Testis (tissue), 2 donors: ENCODE data around the gene HES1.

Experiments used
- POLR2A ChIP-seq: fragments of 450-650 bp; IDR thresholded peaks from one replicate; pipeline ENCODE4 v1.6.1; 2017; ENCODE audit warnings: antibody characterized with exemption, mild to moderate bottlenecking, moderate library complexity
- TF ChIP-seq, protein P1 (sequence below), 3 experiments: fragments of 450-650 bp in 2 of 3; fragments of 200-600 bp in 1 of 3; sonication (generic) in 1 of 3; IDR thresholded peaks; one replicate each; pipeline ENCODE4 v1.5.1; 2016 to 2019; ENCODE audit warnings: antibody characterized with exemption in 3 of 3, mild to moderate bottlenecking in 2 of 3, moderate library complexity in 1 of 3

DNA sequence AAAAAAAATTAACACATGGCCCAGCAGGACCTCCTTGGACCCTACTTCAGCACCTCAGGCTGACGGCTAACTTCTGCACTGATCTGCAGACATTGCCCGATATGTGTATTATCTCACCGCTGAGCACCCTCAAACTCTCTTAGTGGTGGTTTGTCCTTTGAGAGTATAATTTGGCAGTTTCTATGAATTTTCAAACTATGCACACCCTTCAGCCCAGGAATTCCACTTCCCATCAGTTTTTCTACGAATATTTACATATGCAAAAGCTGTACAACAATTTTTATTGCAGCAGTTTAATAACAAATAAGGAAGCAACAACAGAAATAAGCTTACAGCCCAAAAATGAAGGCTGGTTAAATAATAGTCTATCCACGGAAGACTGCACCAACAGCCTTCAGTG, 44.6 kb downstream of the HES1 start:
- TF ChIP-seq, protein P1, sequence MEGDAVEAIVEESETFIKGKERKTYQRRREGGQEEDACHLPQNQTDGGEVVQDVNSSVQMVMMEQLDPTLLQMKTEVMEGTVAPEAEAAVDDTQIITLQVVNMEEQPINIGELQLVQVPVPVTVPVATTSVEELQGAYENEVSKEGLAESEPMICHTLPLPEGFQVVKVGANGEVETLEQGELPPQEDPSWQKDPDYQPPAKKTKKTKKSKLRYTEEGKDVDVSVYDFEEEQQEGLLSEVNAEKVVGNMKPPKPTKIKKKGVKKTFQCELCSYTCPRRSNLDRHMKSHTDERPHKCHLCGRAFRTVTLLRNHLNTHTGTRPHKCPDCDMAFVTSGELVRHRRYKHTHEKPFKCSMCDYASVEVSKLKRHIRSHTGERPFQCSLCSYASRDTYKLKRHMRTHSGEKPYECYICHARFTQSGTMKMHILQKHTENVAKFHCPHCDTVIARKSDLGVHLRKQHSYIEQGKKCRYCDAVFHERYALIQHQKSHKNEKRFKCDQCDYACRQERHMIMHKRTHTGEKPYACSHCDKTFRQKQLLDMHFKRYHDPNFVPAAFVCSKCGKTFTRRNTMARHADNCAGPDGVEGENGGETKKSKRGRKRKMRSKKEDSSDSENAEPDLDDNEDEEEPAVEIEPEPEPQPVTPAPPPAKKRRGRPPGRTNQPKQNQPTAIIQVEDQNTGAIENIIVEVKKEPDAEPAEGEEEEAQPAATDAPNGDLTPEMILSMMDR (IDR thresholded peaks at IDR 0.05), result no peak
- no peak for TF ChIP-seq POLR2A
